Right lobe of liver (tissue), 6 donors: ENCODE data around the gene SLC10A1. TPM values are rescaled to one million over a fixed set of nuclear protein-coding genes. Genes with fewer than 3 reads are reported as not detected.

Source experiments
- ATAC-seq, 4 donors: fragments of 200-7000 bp; cut with Tn5 transposase; one replicate each; pipeline ENCODE4 v1.9.1; 2020; ENCODE audit warnings: mild to moderate bottlenecking in 4 of 4, moderate library complexity in 4 of 4
- DNase-seq, 3 donors: peaks; one replicate each; pipeline ENCODE4 v3.0.0-alpha.2; 2020
- H3K27ac ChIP-seq, 3 donors: fragments of 200-600 bp; one replicate each; pipeline ENCODE4 v1.8.0; 2022
- H3K27me3 ChIP-seq, 2 donors: fragments of 200-600 bp; one replicate each; pipeline ENCODE4 v1.8.0; 2022
- H3K36me3 ChIP-seq, 4 donors: fragments of 200-600 bp; sonication (generic) in 1 of 4; one replicate each; pipeline versions ENCODE4 v1.5.1 to v1.8.0; 2017 to 2022; ENCODE audit warnings: control low read depth in 1 of 4
- H3K4me1 ChIP-seq, 4 donors: fragments of 200-600 bp; sonication (generic) in 1 of 4; one replicate each; pipeline versions ENCODE4 v1.5.1 to v1.8.0; 2017 to 2022; ENCODE audit warnings: control low read depth in 1 of 4
- H3K4me3 ChIP-seq, 3 donors: fragments of 200-600 bp; one replicate each; pipeline ENCODE4 v1.8.0; 2022
- H3K9me3 ChIP-seq, 4 donors: fragments of 200-600 bp; sonication (generic) in 1 of 4; one replicate each; pipeline versions ENCODE4 v1.5.1 to v1.8.0; 2017 to 2022; ENCODE audit warnings: control low read depth in 1 of 4
- CTCF ChIP-seq, 4 donors: fragments of 200-600 bp in 3 of 4; fragments of 450-650 bp in 1 of 4; IDR thresholded peaks; one replicate each; pipeline versions ENCODE4 v1.5.1 to v1.8.0; 2016 to 2022; ENCODE audit warnings: antibody characterized with exemption in 4 of 4, mild to moderate bottlenecking in 2 of 4
- POLR2A ChIP-seq: fragments of 450-650 bp; IDR thresholded peaks from one replicate; pipeline ENCODE4 v1.6.1; 2017; ENCODE audit warnings: antibody characterized with exemption, mild to moderate bottlenecking
- WGBS: methylation state at CpG from one replicate; pipeline ENCODE4 v1.1.6; 2018; ENCODE audit warnings: low coverage, low lambda C conversion rate; ENCODE audit not compliant: insufficient coverage; ENCODE audit errors: missing lambda C conversion rate; 5-methylcytosine and 5-hydroxymethylcytosine counted together
- intact Hi-C, 2 donors: fragments of 100-400 bp; cut with DNase I; formaldehyde crosslinking; loops; one replicate each; pipeline versions ENCODE4 v1.11.2 to v1.14.1; 2022
- total RNA-seq, 6 experiments: library from RNA; depleted of rRNA in 2 of 6; stranded (reverse); fragments of >200 nt in 2 of 6; fragmentation: NEBNext Ultra II Directional in 3 of 6; extraction: Animal tissue kit (Norgen Biotek cat#: 25700) in 3 of 6; gene quantifications; one replicate each; pipeline versions ENCODE4 v1.1.0 to v1.2.4, GENCODE V29; 2016 to 2023
- donor health status: DM: no; HTN: yes; CAD: no.
- donor health status: DM: no; HTN: no; CAD: no.
- donor health status: DM: no; HTN: no; CAD: no.
- donor health status: DM: no; HTN: yes; CAD: no.
- donor health status: DM: no; HTN: yes; CAD: no.

SLC10A1 gene
- total RNA-seq, 6 experiments from 2014 or later: 61.5 to 260 (median 105) TPM

- Histone ChIP-seq H3K36me3 (no peaks in the 10 kb centered on the region), H3K27ac (no peak overlapping the region), H3K4me3 (no peak overlapping the region), H3K27me3 (peaks cover 0 to 3% of the 10 kb centered on the region in 2 donors), H3K9me3 (no peaks in the 10 kb centered on the region), H3K4me1 (no peaks in the 10 kb centered on the region)
- intact Hi-C loops: no loop called here
- no peak for TF ChIP-seq POLR2A
- TF ChIP-seq CTCF (IDR thresholded peaks at IDR 0.05): no peak
- ATAC-seq: no peak
- no peak for DNase-seq
- 84% methylated on average over 3 of the region's 3 CpGs for WGBS
Observed at GRCh38 chr14:69828354-69828753, 31.3 kb upstream of the SLC10A1 start.

- no peaks in the 10 kb centered on the region for H3K9me3 ChIP-seq
- no peaks in the 10 kb centered on the region for H3K27me3 ChIP-seq
- H3K27ac ChIP-seq: no peak overlapping the region
- TF ChIP-seq CTCF (IDR thresholded peaks at IDR 0.05) (no peak), POLR2A (no peak)
- H3K4me3 ChIP-seq: no peak overlapping the region
- H3K36me3 ChIP-seq: no peaks in the 10 kb centered on the region
- DNase-seq (no peak), ATAC-seq (no peak)
- intact Hi-C loops: no loop called here
- 59% methylated on average over 4 of the region's 4 CpGs for WGBS
- no peaks in the 10 kb centered on the region for H3K4me1 ChIP-seq
Observed at GRCh38 chr14:69827560-69827959, 30.5 kb upstream of the SLC10A1 start.

- intact Hi-C loops: no loop called here
- DNase-seq (no peak), ATAC-seq (no peak)
- Histone ChIP-seq H3K9me3 (no peaks in the 10 kb centered on the region), H3K4me1 (no peaks in the 10 kb centered on the region), H3K27me3 (no peaks in the 10 kb centered on the region), H3K4me3 (no peak overlapping the region), H3K27ac (no peak overlapping the region), H3K36me3 (no peaks in the 10 kb centered on the region)
- 74% methylated on average over 5 of the region's 6 CpGs for WGBS
- no peak for TF ChIP-seq POLR2A
Observed at GRCh38 chr14:69822456-69822855, 25.4 kb upstream of the SLC10A1 start.

GRCh38 chr14:69820991-69821390 lies 23.9 kb upstream of the SLC10A1 start:
- H3K27ac ChIP-seq: no peak overlapping the region
- no peaks in the 10 kb centered on the region for H3K36me3 ChIP-seq
- TF ChIP-seq POLR2A (no peak), CTCF (IDR thresholded peaks at IDR 0.05) (no peak)
- intact Hi-C loops: no loop called here
- H3K4me1 ChIP-seq: no peaks in the 10 kb centered on the region
- DNase-seq: no peak
- no peaks in the 10 kb centered on the region for H3K27me3 ChIP-seq
- no peak for ATAC-seq
- no peak overlapping the region for H3K4me3 ChIP-seq
- no peaks in the 10 kb centered on the region for H3K9me3 ChIP-seq
- WGBS: 71% methylated on average over 2 of the region's 2 CpGs

GRCh38 chr14:69819607-69820006 lies 22.6 kb upstream of the SLC10A1 start:
- DNase-seq: no peak
- WGBS: 75% methylated on average over 5 of the region's 8 CpGs
- Histone ChIP-seq H3K36me3 (no peaks in the 10 kb centered on the region), H3K4me1 (no peaks in the 10 kb centered on the region), H3K27ac (no peak overlapping the region), H3K27me3 (no peaks in the 10 kb centered on the region), H3K9me3 (no peaks in the 10 kb centered on the region), H3K4me3 (no peak overlapping the region)
- ATAC-seq: peak in 1 of 4 donors; percentile 16
- intact Hi-C loops: loop anchor here in 1 of 2 donors (5.0 kb wide), 1 partner anchor 208 kb away; no protein-coding TSS in a partner anchor
- TF ChIP-seq CTCF (IDR thresholded peaks at IDR 0.05) (no peak), POLR2A (no peak)
